ENCODE measurements around the gene ATRX. TPM values are rescaled to one million over a fixed set of nuclear protein-coding genes. Genes with fewer than 3 reads are reported as not detected.
"Not testable (repeated sequence)": the region's sequence is repeated elsewhere in the genome, so short reads cannot be mapped to it uniquely, and the experiment has no call there.

Gene ATRX
- total RNA-seq, 5 donors from 2014 or later (not counting 1 experiment from before 2014, with no cell fraction given): 85.1 to 146 (median 90.1) TPM

DNA sequence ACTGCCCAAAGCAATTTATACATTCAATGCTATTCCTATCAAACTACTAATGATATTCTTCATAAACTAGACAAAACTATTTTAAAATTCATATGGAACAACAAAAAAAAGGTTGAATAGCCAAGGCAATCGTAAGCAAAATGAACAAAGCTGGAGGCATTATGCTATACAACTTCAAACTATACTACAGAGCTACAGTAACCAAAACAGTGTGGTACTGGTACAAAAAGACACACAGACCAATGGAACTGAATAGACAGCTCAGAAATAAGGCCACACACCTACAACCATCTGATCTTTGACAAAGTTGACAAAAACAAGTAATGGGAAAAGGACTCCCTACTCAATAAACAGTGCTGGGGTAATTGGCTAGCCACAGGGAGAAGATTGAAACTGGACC lies 271.8 kb downstream of the ATRX start:
- no peaks in the 10 kb centered on the region for H3K9me3 ChIP-seq
- Mint-ChIP-seq H3K27me3 (no peaks in the 10 kb centered on the region), H3K4me3 (no peak overlapping the region), H3K4me1 (peaks cover 0 to 9% (median 1%) of the 10 kb centered on the region in 3 donors), H3K36me3 (peaks cover 78% of the 10 kb centered on the region), H3K27ac (no peak overlapping the region), H3K9me3 (peaks cover 0 to 8% (median 4%) of the 10 kb centered on the region in 3 donors)
- DNase-seq: no peak
- peaks cover 0 to 34% of the 10 kb centered on the region in 2 donors for H3K36me3 ChIP-seq (ENCODE audit: control insufficient read depth in 2 of 2, extremely low read depth in 1 of 2, insufficient read depth in 1 of 2, low read length in 1 of 2)
- ATAC-seq (replicated peaks in 1 of 4): no peak
- 100% methylated on average over 1 of the region's 1 CpG for WGBS (ENCODE audit: insufficient coverage)
- no peak overlapping the region for H3K27ac ChIP-seq (ENCODE audit: low read length)
- POLR2A ChIA-PET: interaction anchor here in 1 of 2 donors (0.7 kb wide), 1 partner anchor 1732 kb away, joined by 3 read pairs; no protein-coding TSS in a partner anchor
- CTCF ChIA-PET: no interaction called here
- H3K4me3 ChIP-seq (ENCODE audit: control insufficient read depth in 1 of 2, extremely low read depth in 1 of 2, low read length in 1 of 2): no peak overlapping the region
- H3K4me1 ChIP-seq (ENCODE audit: control insufficient read depth in 1 of 2, extremely low read depth in 1 of 2, insufficient read depth in 2 of 2, low read length in 2 of 2): no peaks in the 10 kb centered on the region
- H3K27me3 ChIP-seq (replicated peaks in 1 of 2; ENCODE audit: control insufficient read depth in 2 of 2, extremely low read depth in 1 of 2, insufficient read depth in 2 of 2, low read length in 1 of 2): no peaks in the 10 kb centered on the region

DNA sequence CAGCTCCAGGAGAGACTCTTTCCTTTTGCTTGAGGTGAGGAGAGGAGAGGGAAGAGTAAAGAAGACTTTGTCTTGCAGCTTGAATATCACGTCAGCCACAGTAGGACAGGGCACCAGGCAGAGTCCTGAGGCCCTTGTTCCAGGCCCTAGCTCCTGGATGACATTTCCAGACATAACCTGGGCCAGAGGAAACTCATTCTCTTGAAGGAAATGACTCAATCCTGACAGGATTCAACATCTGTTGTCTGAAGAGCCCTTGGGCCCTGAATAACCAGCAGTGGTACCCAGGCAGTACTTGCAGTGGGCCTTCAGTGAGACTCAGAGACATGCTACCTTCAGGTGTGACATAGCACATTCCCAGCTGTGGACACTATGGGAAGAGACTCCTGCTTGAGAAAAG lies 276.0 kb downstream of the ATRX start:
- H3K27me3 Mint-ChIP-seq: peaks cover 0 to 3% of the 10 kb centered on the region in 2 donors
- CTCF ChIA-PET: interaction anchor here in 1 of 2 donors (0.6 kb wide), 2 partner anchors 78 to 466 kb away, joined by 3 read pairs; no protein-coding TSS in a partner anchor
- Histone ChIP-seq H3K9me3 (no peaks in the 10 kb centered on the region), H3K4me3 (ENCODE audit: control insufficient read depth in 1 of 2, extremely low read depth in 1 of 2, low read length in 1 of 2) (no peak overlapping the region), H3K4me1 (ENCODE audit: control insufficient read depth in 1 of 2, extremely low read depth in 1 of 2, insufficient read depth in 2 of 2, low read length in 2 of 2) (no peaks in the 10 kb centered on the region), H3K36me3 (ENCODE audit: control insufficient read depth in 2 of 2, extremely low read depth in 1 of 2, insufficient read depth in 1 of 2, low read length in 1 of 2) (peaks cover 0 to 29% of the 10 kb centered on the region in 2 donors), H3K27me3 (replicated peaks in 1 of 2; ENCODE audit: control insufficient read depth in 2 of 2, extremely low read depth in 1 of 2, insufficient read depth in 2 of 2, low read length in 1 of 2) (no peaks in the 10 kb centered on the region), H3K27ac (ENCODE audit: low read length) (no peak overlapping the region)
- H3K36me3 Mint-ChIP-seq: peaks cover 52% of the 10 kb centered on the region
- peaks cover 0 to 8% (median 4%) of the 10 kb centered on the region in 3 donors for H3K9me3 Mint-ChIP-seq
- H3K4me3 Mint-ChIP-seq: no peak overlapping the region
- H3K27ac Mint-ChIP-seq: no peak overlapping the region
- WGBS (ENCODE audit: insufficient coverage): no CpG with 5 or more reads among the region's 1 CpG
- POLR2A ChIA-PET: no interaction called here
- H3K4me1 Mint-ChIP-seq: peaks cover 0 to 7% (median 6%) of the 10 kb centered on the region in 3 donors
- DNase-seq (no peak), ATAC-seq (replicated peaks in 1 of 4) (no peak)

DNA sequence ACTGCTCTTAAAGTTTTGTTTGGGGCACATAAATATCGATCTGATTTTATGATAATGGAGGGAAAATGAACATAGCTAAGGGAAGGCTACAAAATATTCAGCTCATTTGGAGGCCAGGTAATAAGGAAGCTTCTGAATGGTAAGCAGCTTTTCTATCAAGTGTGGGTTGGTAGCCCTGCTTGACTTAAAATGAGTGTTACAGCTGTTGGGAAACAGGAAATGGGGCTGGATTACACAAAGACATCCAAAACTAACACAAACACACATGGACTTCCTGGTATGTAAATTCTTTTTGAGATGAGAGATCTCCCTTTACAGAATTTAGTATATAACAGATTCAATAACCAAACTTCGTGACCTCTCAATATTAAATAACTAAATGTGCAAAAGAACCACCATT lies 280.8 kb downstream of the ATRX start:
- Mint-ChIP-seq H3K4me1 (peaks cover 9 to 28% (median 17%) of the 10 kb centered on the region in 3 donors), H3K9me3 (no peaks in the 10 kb centered on the region), H3K36me3 (peaks cover 22% of the 10 kb centered on the region), H3K4me3 (no peak overlapping the region), H3K27ac (peak overlapping the region; percentile 15 to 40), H3K27me3 (peaks cover 0 to 4% of the 10 kb centered on the region in 2 donors)
- DNase-seq (no peak), ATAC-seq (replicated peaks in 1 of 4) (no peak)
- ChIA-PET CTCF (no interaction called here), POLR2A (interaction anchor here in 1 of 2 donors (0.6 kb wide), 1 partner anchor 1285 kb away, joined by 8 read pairs; no protein-coding TSS in a partner anchor)
- no peak overlapping the region for H3K4me3 ChIP-seq (ENCODE audit: control insufficient read depth in 1 of 2, extremely low read depth in 1 of 2, low read length in 1 of 2)
- H3K4me1 ChIP-seq (ENCODE audit: control insufficient read depth in 1 of 2, extremely low read depth in 1 of 2, insufficient read depth in 2 of 2, low read length in 2 of 2): no peaks in the 10 kb centered on the region
- peaks cover 0 to 12% of the 10 kb centered on the region in 2 donors for H3K36me3 ChIP-seq (ENCODE audit: control insufficient read depth in 2 of 2, extremely low read depth in 1 of 2, insufficient read depth in 1 of 2, low read length in 1 of 2)
- no peak overlapping the region for H3K27ac ChIP-seq (ENCODE audit: low read length)
- no peaks in the 10 kb centered on the region for H3K9me3 ChIP-seq
- no peaks in the 10 kb centered on the region for H3K27me3 ChIP-seq (replicated peaks in 1 of 2; ENCODE audit: control insufficient read depth in 2 of 2, extremely low read depth in 1 of 2, insufficient read depth in 2 of 2, low read length in 1 of 2)
- no CpG with 5 or more reads among the region's 2 CpGs for WGBS (ENCODE audit: insufficient coverage)

- Mint-ChIP-seq H3K27ac (peak overlapping the region; percentile 29 to 63), H3K27me3 (peaks cover 0 to 7% of the 10 kb centered on the region in 2 donors), H3K4me1 (peaks cover 9 to 29% (median 17%) of the 10 kb centered on the region in 3 donors), H3K9me3 (no peaks in the 10 kb centered on the region), H3K36me3 (peaks cover 6% of the 10 kb centered on the region), H3K4me3 (no peak overlapping the region)
- Histone ChIP-seq H3K9me3 (no peaks in the 10 kb centered on the region), H3K27ac (ENCODE audit: low read length) (no peak overlapping the region), H3K27me3 (replicated peaks in 1 of 2; ENCODE audit: control insufficient read depth in 2 of 2, extremely low read depth in 1 of 2, insufficient read depth in 2 of 2, low read length in 1 of 2) (no peaks in the 10 kb centered on the region), H3K36me3 (ENCODE audit: control insufficient read depth in 2 of 2, extremely low read depth in 1 of 2, insufficient read depth in 1 of 2, low read length in 1 of 2) (peaks cover 0 to 5% of the 10 kb centered on the region in 2 donors), H3K4me1 (ENCODE audit: control insufficient read depth in 1 of 2, extremely low read depth in 1 of 2, insufficient read depth in 2 of 2, low read length in 2 of 2) (no peaks in the 10 kb centered on the region), H3K4me3 (ENCODE audit: control insufficient read depth in 1 of 2, extremely low read depth in 1 of 2, low read length in 1 of 2) (no peak overlapping the region)
- WGBS (ENCODE audit: insufficient coverage): no CpG with 5 or more reads among the region's 2 CpGs
- ATAC-seq (replicated peaks in 1 of 4) (no peak), DNase-seq (no peak)
- CTCF ChIA-PET: no interaction called here
- POLR2A ChIA-PET: no interaction called here
Measured at GRCh38 chrX:77502951-77503525, 283.0 kb downstream of the ATRX start.

- POLR2A ChIA-PET; CTCF ChIA-PET; H3K36me3 ChIP-seq (ENCODE audit: control insufficient read depth in 2 of 2, extremely low read depth in 1 of 2, insufficient read depth in 1 of 2, low read length in 1 of 2); H3K27ac ChIP-seq (ENCODE audit: low read length); H3K27me3 ChIP-seq (replicated peaks in 1 of 2; ENCODE audit: control insufficient read depth in 2 of 2, extremely low read depth in 1 of 2, insufficient read depth in 2 of 2, low read length in 1 of 2); H3K9me3 ChIP-seq; ATAC-seq (replicated peaks in 1 of 4); H3K27ac Mint-ChIP-seq; H3K4me3 Mint-ChIP-seq; H3K4me1 ChIP-seq (ENCODE audit: control insufficient read depth in 1 of 2, extremely low read depth in 1 of 2, insufficient read depth in 2 of 2, low read length in 2 of 2); H3K4me3 ChIP-seq (ENCODE audit: control insufficient read depth in 1 of 2, extremely low read depth in 1 of 2, low read length in 1 of 2); H3K9me3 Mint-ChIP-seq; DNase-seq; H3K36me3 Mint-ChIP-seq: not testable (repeated sequence)
- Mint-ChIP-seq H3K4me1 (peaks cover 9 to 24% (median 12%) of the 10 kb centered on the region in 3 donors), H3K27me3 (peaks cover 0 to 18% of the 10 kb centered on the region in 2 donors)
- no CpG with 5 or more reads among the region's 1 CpG for WGBS (ENCODE audit: insufficient coverage)
Measured at GRCh38 chrX:77500164-77500563, 285.9 kb downstream of the ATRX start.

DNA sequence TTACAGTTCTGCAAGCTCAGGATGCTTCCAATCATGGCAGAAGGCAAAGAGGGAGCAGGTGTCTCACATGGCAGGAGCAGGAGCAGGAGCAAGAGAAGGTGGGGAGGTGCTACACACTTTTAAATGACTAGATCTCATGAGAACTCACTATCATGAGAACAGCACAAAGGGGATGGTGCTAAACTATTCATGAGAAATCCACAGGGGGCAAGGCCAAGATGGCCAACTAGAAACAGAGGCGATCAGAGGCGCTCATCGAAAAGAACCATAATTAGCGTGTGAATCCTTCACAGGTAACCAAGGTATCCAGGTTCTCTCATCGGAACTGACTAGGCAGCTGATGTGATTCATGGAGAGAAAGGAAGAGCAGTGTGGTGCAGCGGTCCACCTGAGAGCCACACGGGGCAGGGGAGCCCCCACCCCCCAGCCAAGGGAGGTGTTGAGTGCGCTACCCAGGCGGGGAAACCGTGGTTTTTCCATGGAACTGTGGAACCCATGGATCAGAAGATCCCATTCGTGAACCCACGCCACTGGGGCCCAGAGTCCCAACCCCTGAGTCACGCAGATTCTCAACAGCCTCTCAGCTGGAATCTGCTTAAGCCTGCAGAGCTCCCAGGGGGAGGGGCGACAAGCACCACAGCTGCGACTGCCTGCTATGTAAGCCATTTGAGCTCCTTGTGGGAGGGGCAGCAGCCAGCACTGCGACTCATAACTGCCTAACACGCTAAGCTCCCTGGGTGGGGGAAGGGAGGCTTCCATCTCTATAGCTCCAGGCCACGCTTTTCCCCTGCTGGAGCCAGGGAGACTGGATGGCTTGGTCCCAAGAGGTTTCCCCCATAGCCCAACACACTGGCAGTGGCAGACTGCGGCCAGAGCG lies 292.1 kb downstream of the ATRX start:
- CTCF ChIA-PET: no interaction called here
- Histone ChIP-seq H3K27ac (ENCODE audit: low read length) (no peak overlapping the region), H3K36me3 (ENCODE audit: control insufficient read depth in 2 of 2, extremely low read depth in 1 of 2, insufficient read depth in 1 of 2, low read length in 1 of 2) (no peaks in the 10 kb centered on the region), H3K4me1 (ENCODE audit: control insufficient read depth in 1 of 2, extremely low read depth in 1 of 2, insufficient read depth in 2 of 2, low read length in 2 of 2) (no peaks in the 10 kb centered on the region), H3K4me3 (ENCODE audit: control insufficient read depth in 1 of 2, extremely low read depth in 1 of 2, low read length in 1 of 2) (no peak overlapping the region), H3K9me3 (no peaks in the 10 kb centered on the region), H3K27me3 (replicated peaks in 1 of 2; ENCODE audit: control insufficient read depth in 2 of 2, extremely low read depth in 1 of 2, insufficient read depth in 2 of 2, low read length in 1 of 2) (peaks cover 0 to 4% of the 10 kb centered on the region in 2 experiments)
- Mint-ChIP-seq H3K36me3 (no peaks in the 10 kb centered on the region), H3K4me3 (no peak overlapping the region), H3K9me3 (no peaks in the 10 kb centered on the region), H3K4me1 (no peaks in the 10 kb centered on the region), H3K27ac (no peak overlapping the region), H3K27me3 (peaks cover 0 to 27% of the 10 kb centered on the region in 2 donors)
- ATAC-seq (replicated peaks in 1 of 4) (no peak), DNase-seq (no peak)
- WGBS (ENCODE audit: insufficient coverage): 95% methylated on average over 8 of the region's 20 CpGs
- POLR2A ChIA-PET: no interaction called here

Data from T-cell (primary cell).